H1 (cell line): ENCODE data around the gene INPP5J. TPM values are rescaled to one million over a fixed set of nuclear protein-coding genes. Genes with fewer than 3 reads are reported as not detected.

Source experiments
- CTCF ChIA-PET: fragments of 300-600 bp; sonication (Branson Sonifier 250); formaldehyde crosslinking; loops from one replicate; lab custom pipeline; 2021; ENCODE audit not compliant: partially characterized antibody; lab: Charles Lee
- POLR2A ChIA-PET: fragments of 300-600 bp; sonication (Branson Sonifier 250); formaldehyde crosslinking; loops from one replicate; lab custom pipeline; 2021; ENCODE audit warnings: inconsistent platforms; ENCODE audit not compliant: partially characterized antibody; lab: Charles Lee
- DNase-seq, 2 experiments: peaks; one replicate each; pipeline versions ENCODE4 v3.0.0 to v3.0.0-alpha.2; 2010 to 2022; ENCODE audit warnings: low spot score in 2 of 2, low read depth in 1 of 2, mixed read lengths in 1 of 2
- FAIRE-seq: peaks from 2 replicates; lab custom pipeline; 2011; peaks lifted over from hg19 to GRCh38; lab: Jason Lieb, UNC
- H2AFZ ChIP-seq: 2 replicates; pipeline ENCODE4 v1.8.1; 2012; ENCODE audit warnings: low read length, inconsistent platforms
- H2AK5ac ChIP-seq: 2 replicates; pipeline ENCODE4 v1.6.1; 2013; ENCODE audit warnings: low read depth, low read length
- H2BK120ac ChIP-seq: replicated peaks from 2 replicates; pipeline ENCODE3; 2013; ENCODE audit warnings: low read depth, low read length, inconsistent platforms
- H2BK12ac ChIP-seq: 2 replicates; pipeline ENCODE4 v1.6.1; 2013; ENCODE audit warnings: low read depth, low read length
- H2BK15ac ChIP-seq: 2 replicates; pipeline ENCODE4 v1.6.1; 2013; ENCODE audit warnings: low read length
- H2BK20ac ChIP-seq: 2 replicates; pipeline ENCODE4 v1.6.1; 2013; ENCODE audit warnings: low read length
- H2BK5ac ChIP-seq: 2 replicates; pipeline ENCODE4 v1.6.1; 2013; ENCODE audit warnings: low read depth, low read length
- H3K14ac ChIP-seq: 2 replicates; pipeline ENCODE4 v1.6.1; 2013; ENCODE audit warnings: inconsistent platforms; ENCODE audit not compliant: insufficient read length
- H3K18ac ChIP-seq: 2 replicates; pipeline ENCODE4 v1.6.1; 2013; ENCODE audit warnings: low read length; ENCODE audit errors: extremely low read depth
- H3K23ac ChIP-seq: 2 replicates; pipeline ENCODE4 v1.6.1; 2013; ENCODE audit warnings: inconsistent platforms; ENCODE audit not compliant: insufficient read length
- H3K23me2 ChIP-seq: 2 replicates; pipeline ENCODE4 v1.6.1; 2013; ENCODE audit warnings: low read depth, low read length
- H3K27ac ChIP-seq: 2 replicates; pipeline ENCODE4 v1.6.1; 2011; ENCODE audit warnings: low read depth, low read length, inconsistent platforms
- H3K27me3 ChIP-seq, 4 experiments: replicated peaks in 1 of 4; 1 replicate in 1 of 4; 2 replicates in 3 of 4; pipeline versions ENCODE4 v1.6.1 to v1.8.1; 2011 to 2013; ENCODE audit warnings: low read length in 3 of 4, mild to moderate bottlenecking in 3 of 4, inconsistent platforms in 2 of 4, mixed read lengths in 2 of 4, moderate library complexity in 1 of 4; ENCODE audit not compliant: control insufficient read depth in 3 of 4, insufficient read depth in 3 of 4; ENCODE audit errors: extremely low read depth in 1 of 4
- H3K36me3 ChIP-seq, 4 experiments: 2 replicates each; pipeline versions ENCODE4 v1.6.1 to v1.8.1; 2011 to 2013; ENCODE audit warnings: mild to moderate bottlenecking in 4 of 4, low read length in 3 of 4, moderate library complexity in 2 of 4, control low read depth in 1 of 4, inconsistent platforms in 1 of 4; ENCODE audit not compliant: insufficient read depth in 4 of 4, control insufficient read depth in 2 of 4
- H3K4ac ChIP-seq: replicated peaks from 2 replicates; pipeline ENCODE3; 2013; ENCODE audit warnings: low read length, low read depth, mixed read lengths, inconsistent platforms; ENCODE audit not compliant: insufficient read length
- H3K4me1 ChIP-seq, 4 experiments: replicated peaks in 1 of 4; 1 replicate in 1 of 4; 2 replicates in 3 of 4; pipeline versions ENCODE4 v1.6.1 to v1.8.1; 2011 to 2013; ENCODE audit warnings: low read length in 3 of 4, inconsistent platforms in 2 of 4, mixed read lengths in 1 of 4; ENCODE audit not compliant: insufficient read depth in 4 of 4, control insufficient read depth in 3 of 4
- H3K4me2 ChIP-seq, 2 experiments: 2 replicates each; pipeline versions ENCODE4 v1.6.1 to v1.8.1; 2011 to 2013; ENCODE audit warnings: low read depth in 2 of 2, low read length in 2 of 2, control low read depth in 1 of 2, inconsistent platforms in 1 of 2, mild to moderate bottlenecking in 1 of 2; ENCODE audit not compliant: insufficient read depth in 1 of 2
- H3K4me3 ChIP-seq, 4 experiments: fragments of 200-600, 300-600 bp in 1 of 4; sonication (generic), shearing (Covaris generic), sonication (Bioruptor Twin) in 1 of 4; 2 replicates each; pipeline versions ENCODE4 v1.5.1 to v1.8.1; 2011 to 2016; ENCODE audit warnings: low read length in 4 of 4, low read depth in 3 of 4, control low read depth in 2 of 4, inconsistent platforms in 2 of 4, mild to moderate bottlenecking in 2 of 4, mixed read lengths in 1 of 4, moderate library complexity in 1 of 4; ENCODE audit not compliant: insufficient read depth in 2 of 4; ENCODE audit errors: extremely low read depth in 1 of 4
- H3K56ac ChIP-seq: replicated peaks from 2 replicates; pipeline ENCODE3; 2013; ENCODE audit warnings: low read depth, mild to moderate bottlenecking, mixed read lengths, low read length, inconsistent platforms; ENCODE audit not compliant: insufficient read length
- H3K79me1 ChIP-seq: 2 replicates; pipeline ENCODE4 v1.6.1; 2013; ENCODE audit warnings: low read depth, low read length, control low read depth
- H3K79me2 ChIP-seq, 2 experiments: 2 replicates each; pipeline versions ENCODE4 v1.6.1 to v1.8.1; 2012 to 2013; ENCODE audit warnings: low read length in 2 of 2, mild to moderate bottlenecking in 2 of 2, inconsistent platforms in 1 of 2; ENCODE audit not compliant: insufficient read depth in 2 of 2, control insufficient read depth in 1 of 2
- H3K9ac ChIP-seq, 4 experiments: replicated peaks in 1 of 4; 1 replicate in 1 of 4; 2 replicates in 3 of 4; pipeline versions ENCODE4 v1.6.1 to v1.8.1; 2011 to 2013; ENCODE audit warnings: low read depth in 3 of 4, low read length in 3 of 4, control low read depth in 2 of 4, mild to moderate bottlenecking in 2 of 4, moderate library complexity in 2 of 4, inconsistent platforms in 1 of 4; ENCODE audit errors: extremely low read depth in 1 of 4
- H3K9me3 ChIP-seq, 2 experiments: 2 replicates each; pipeline versions ENCODE4 v1.6.1 to v1.8.1; 2012 to 2013; ENCODE audit warnings: mild to moderate bottlenecking in 2 of 2, moderate library complexity in 2 of 2, control low read depth in 1 of 2, inconsistent platforms in 1 of 2, low read depth in 1 of 2, low read length in 1 of 2, mixed read lengths in 1 of 2; ENCODE audit not compliant: insufficient read depth in 2 of 2
- H4K20me1 ChIP-seq, 2 experiments: replicated peaks in 1 of 2; 2 replicates each; pipeline versions ENCODE3 to v1.8.1; 2011 to 2013; ENCODE audit warnings: inconsistent platforms in 2 of 2, low read length in 2 of 2, mild to moderate bottlenecking in 1 of 2; ENCODE audit not compliant: insufficient read depth in 2 of 2, control insufficient read depth in 1 of 2
- H4K5ac ChIP-seq: 2 replicates; pipeline ENCODE4 v1.6.1; 2013; ENCODE audit warnings: low read length, low read depth, mixed read lengths, inconsistent platforms; ENCODE audit not compliant: insufficient read length
- H4K8ac ChIP-seq: 2 replicates; pipeline ENCODE4 v1.8.0; 2013; ENCODE audit warnings: mild to moderate bottlenecking, moderate library complexity, low read length, inconsistent platforms; ENCODE audit not compliant: insufficient read depth; ENCODE audit errors: extremely low read depth
- H4K91ac ChIP-seq: replicated peaks from 2 replicates; pipeline ENCODE3; 2013; ENCODE audit warnings: low read length, mixed read lengths, inconsistent platforms; ENCODE audit not compliant: insufficient read length
- CHD2 ChIP-seq: IDR thresholded peaks from 2 replicates; pipeline ENCODE4 v1.6.1; 2012; ENCODE audit warnings: low read length, improper control_type of control experiment
- HDAC6 ChIP-seq: IDR thresholded peaks from one replicate; pipeline ENCODE4 v1.7.1; 2012; ENCODE audit warnings: low read depth, mild to moderate bottlenecking, inconsistent platforms, low read length, moderate library complexity
- SIN3A ChIP-seq, 2 experiments: IDR thresholded peaks in 1 of 2; conservative IDR thresholded peaks in 1 of 2; 2 replicates each; pipeline ENCODE4 v1.6.1; 2011 to 2012; ENCODE audit warnings: low read length in 2 of 2, improper control_type of control experiment in 1 of 2, low read depth in 1 of 2, mild to moderate bottlenecking in 1 of 2
- ZNF274 ChIP-seq: IDR thresholded peaks from 2 replicates; pipeline ENCODE4 v1.7.0; 2012; ENCODE audit warnings: low read length, borderline replicate concordance; ENCODE audit errors: extremely low read depth
- WGBS, 2 experiments: shearing (Covaris generic) in 1 of 2; methylation state at CpG; one replicate each; pipeline versions ENCODE4 v1.1.6 to v1.1.7; 2013 to 2015; ENCODE audit warnings: low lambda C conversion rate in 2 of 2, mixed read lengths in 2 of 2, inconsistent platforms in 1 of 2, low coverage in 1 of 2, missing lambda C conversion rate in 1 of 2; ENCODE audit not compliant: insufficient replicate concordance in 2 of 2, insufficient coverage in 1 of 2, insufficient read length in 1 of 2; ENCODE audit errors: extremely low coverage in 1 of 2, missing lambda C conversion rate in 1 of 2; 5-methylcytosine and 5-hydroxymethylcytosine counted together
- polyA plus RNA-seq, 7 experiments: library from polyadenylated mRNA; depleted of rRNA in 3 of 7; stranded (reverse) in 5 of 7; unstranded in 2 of 7; fragments of >200 nt in 5 of 7; fragments of 200-250 nt in 2 of 7; gene quantifications; 1 replicate in 5 of 7; 2 replicates in 1 of 7; 4 replicates in 1 of 7; pipeline versions ENCODE4 v1.2.1 to v1.2.3, GENCODE V29; 2011 to 2013; ENCODE audit warnings: missing spikeins in 2 of 7, mixed read lengths in 2 of 7
- total RNA-seq: library from RNA; stranded (reverse); fragmentation: NEBNext Ultra II Directional; extraction: Animal tissue kit (Norgen Biotek cat#: 25700); gene quantifications from 2 replicates; pipeline ENCODE4 v1.2.1, GENCODE V29; 2021

The INPP5J gene
- total and polyA plus RNA-seq, 2 of the 8 experiments (the other 6 are each of a cell fraction or from before 2014, with no cell fraction given) = 5.4 to 6.0 TPM

- Histone ChIP-seq H3K23me2 (peaks cover 12% of the 10 kb centered on the region), H3K23ac (no peak within 1 kb of the TSS), H3K79me1 (peaks cover 15% of the 10 kb centered on the region; the same call in 1 of the 2 replicates), H3K79me2 (peaks cover 0 to 20% of the 10 kb centered on the region in 2 experiments; a peak in 3 of 4 replicates), H3K4me3 (peak within 1 kb of the TSS; percentile 50 to 77 (median 55)), H2BK120ac (peak within 1 kb of the TSS; percentile 93), H3K14ac (peak within 1 kb of the TSS; percentile 67), H3K18ac (peak within 1 kb of the TSS; percentile 93), H2BK15ac (peak within 1 kb of the TSS; percentile 92), H3K4me2 (peak within 1 kb of the TSS; percentile 87 to 99), H3K56ac (peak within 1 kb of the TSS; percentile 93), H4K20me1 (peaks cover 4 to 15% of the 10 kb centered on the region in 2 experiments), H4K91ac (peak within 1 kb of the TSS; percentile 98), H3K27ac (peak within 1 kb of the TSS; percentile 59), H3K4ac (peak within 1 kb of the TSS; percentile 96), H3K9me3 (no peaks in the 10 kb centered on the region), H3K4me1 (peaks cover 7 to 25% (median 17%) of the 10 kb centered on the region in 4 experiments), H2BK12ac (peak within 1 kb of the TSS; percentile 99), H2BK20ac (peak within 1 kb of the TSS; percentile 97), H3K9ac (peak within 1 kb of the TSS; percentile 55 to 69 (median 65)), H2AFZ (no peak within 1 kb of the TSS), H4K8ac (peak within 1 kb of the TSS; percentile 90), H4K5ac (peak within 1 kb of the TSS; percentile 42), H3K27me3 (0 out of 7 replicates have a peak, but pooled peaks cover 0 to 3% (median 0%) of the 10 kb centered on the region in 4 experiments), H2AK5ac (peak within 1 kb of the TSS; percentile 92), H2BK5ac (peak within 1 kb of the TSS; percentile 93), H3K36me3 (peaks cover 6 to 18% (median 9%) of the 10 kb centered on the region in 4 experiments; a peak in 7 of 8 replicates)
- POLR2A ChIA-PET = interaction anchor here (0.6 to 2.7 kb wide), 10 partner anchors 9 to 56 kb away, joined by 3 to 12 read pairs (median 4); partner anchors contain the start of gene SELENOM
- DNase-seq = peak; percentile 85 to 91
- CTCF ChIA-PET = interaction anchor here (0.5 to 6.1 kb wide), 17 partner anchors 8 to 158 kb away, joined by 3 to 49 read pairs (median 4); partner anchors contain the start of gene SELENOM
- WGBS, 2 experiments = 6% methylated on average over 22 of the region's 24 CpGs; no CpG with 5 or more reads in 1 of the 2 experiments
- FAIRE-seq = peak; percentile 94
- no peak; a peak in 1 of 4 replicates for TF ChIP-seq SIN3A (conservative IDR thresholded peaks at IDR 0.05 in 1 of 2, IDR thresholded peaks at IDR 0.05 in 1 of 2; ENCODE audit: low read depth in 1 of 2, low read length in 2 of 2)
- no peak for TF ChIP-seq ZNF274
- TF ChIP-seq CHD2 = no peak
- no peak for TF ChIP-seq HDAC6
These were observed 17.3 kb downstream of the INPP5J start, which contains the start of gene PLA2G3 for GRCh38 chr22:31139866-31140716. Gene PLA2G3 (minus strand): TSS chr22:31140508. CDS start chr22:31140354, 154 bp downstream.
